HEK293 (cell line): ENCODE results near the gene SETD7.
A peak's percentile ranks its signal among the peaks of the same experiment; 100 is the strongest.

Experiments used
- CTCF ChIA-PET: fragments of 350-600 bp; formaldehyde crosslinking; extraction: SDS; loops from one replicate; lab custom pipeline; 2021; ENCODE audit warnings: antibody characterized with exemption; lab: Yijun Ruan, JAX
- POLR2A ChIA-PET: fragments of 300-600 bp; formaldehyde crosslinking; extraction: SDS; loops from one replicate; lab custom pipeline; 2020; ENCODE audit warnings: antibody characterized with exemption, inconsistent platforms; lab: Yijun Ruan, JAX
- H3K27ac ChIP-seq: fragments of 200-500 bp; sonication (Bioruptor generic); 2 replicates; pipeline ENCODE4 v1.5.1; 2014; ENCODE audit warnings: low read depth, low read length, control low read depth, inconsistent platforms; ENCODE audit errors: extremely low read depth
- H3K36me3 ChIP-seq, 2 experiments: fragments of 200-500 bp in 1 of 2; sonication (Bioruptor generic) in 1 of 2; 1 replicate in 1 of 2; 2 replicates in 1 of 2; pipeline ENCODE4 v1.5.1; 2014 to 2017; ENCODE audit warnings: inconsistent platforms in 2 of 2, low read length in 2 of 2; ENCODE audit not compliant: control insufficient read depth in 2 of 2, insufficient read depth in 1 of 2
- H3K4me1 ChIP-seq: fragments of 200-500 bp; sonication (Bioruptor generic); 2 replicates; pipeline ENCODE4 v1.5.1; 2014; ENCODE audit warnings: mild to moderate bottlenecking, low read length, inconsistent platforms; ENCODE audit not compliant: control insufficient read depth, insufficient read depth
- H3K4me3 ChIP-seq: 2 replicates; pipeline ENCODE4 v1.5.1; 2011; ENCODE audit warnings: low read depth, mild to moderate bottlenecking, control low read depth, low read length, moderate library complexity
- H3K9me3 ChIP-seq: fragments of 200-500 bp; sonication (Bioruptor generic); 2 replicates; pipeline ENCODE4 v1.5.1; 2014; ENCODE audit warnings: low read depth, low read length, inconsistent platforms; ENCODE audit not compliant: control insufficient read depth, insufficient read depth
- FEZF1 ChIP-seq: fragments of 450-650 bp; formaldehyde crosslinking; IDR thresholded peaks from 2 replicates; pipeline ENCODE4 v1.5.1; 2016; ENCODE audit warnings: missing biosample characterization, missing genetic modification characterization
- GLI2 ChIP-seq: fragments of 450-650 bp; formaldehyde crosslinking; IDR thresholded peaks from 2 replicates; pipeline ENCODE4; 2017; ENCODE audit warnings: missing biosample characterization, missing genetic modification characterization, low read depth, borderline replicate concordance
- GLI4 ChIP-seq: fragments of 450-650 bp; formaldehyde crosslinking; IDR thresholded peaks from 2 replicates; pipeline ENCODE4 v1.5.1; 2016; ENCODE audit warnings: missing biosample characterization, missing genetic modification characterization
- KLF7 ChIP-seq: fragments of 450-650 bp; formaldehyde crosslinking; IDR thresholded peaks from 2 replicates; pipeline ENCODE4 v1.5.1; 2016; ENCODE audit warnings: missing biosample characterization, missing genetic modification characterization, borderline replicate concordance
- OSR2 ChIP-seq: fragments of 450-650 bp; formaldehyde crosslinking; IDR thresholded peaks from 2 replicates; pipeline ENCODE4 v1.5.1; 2016; ENCODE audit warnings: missing biosample characterization, missing genetic modification characterization
- SALL2 ChIP-seq: fragments of 450-650 bp; formaldehyde crosslinking; IDR thresholded peaks from 2 replicates; pipeline ENCODE4 v1.5.0; 2017; ENCODE audit warnings: missing biosample characterization, mild to moderate bottlenecking, missing genetic modification characterization, borderline replicate concordance
- SETDB1 ChIP-seq: IDR thresholded peaks from one replicate; pipeline ENCODE4 v1.6.1; 2017; ENCODE audit warnings: mild to moderate bottlenecking, low read length, moderate library complexity, mixed read lengths; ENCODE audit not compliant: insufficient read length
- TRIM28 ChIP-seq: IDR thresholded peaks from 2 replicates; pipeline ENCODE4 v1.6.1; 2011; ENCODE audit warnings: low read length, control low read depth, borderline replicate concordance
- ZNF121 ChIP-seq: fragments of 450-650 bp; formaldehyde crosslinking; IDR thresholded peaks from 2 replicates; pipeline ENCODE4 v1.5.1; 2016; ENCODE audit warnings: missing biosample characterization, missing genetic modification characterization
- ZNF133 ChIP-seq: fragments of 450-650 bp; formaldehyde crosslinking; IDR thresholded peaks from 2 replicates; pipeline ENCODE4 v1.5.1; 2016; ENCODE audit warnings: missing biosample characterization, missing genetic modification characterization
- ZNF16 ChIP-seq: fragments of 450-650 bp; formaldehyde crosslinking; IDR thresholded peaks from 2 replicates; pipeline ENCODE4 v1.5.1; 2016; ENCODE audit warnings: low read depth, missing biosample characterization, missing genetic modification characterization
- ZNF214 ChIP-seq: fragments of 450-650 bp; formaldehyde crosslinking; IDR thresholded peaks from 2 replicates; pipeline ENCODE4 v1.5.1; 2017; ENCODE audit warnings: missing biosample characterization, mild to moderate bottlenecking, missing genetic modification characterization, borderline replicate concordance
- ZNF248 ChIP-seq: fragments of 450-650 bp; formaldehyde crosslinking; IDR thresholded peaks from 2 replicates; pipeline ENCODE4 v1.5.1; 2017; ENCODE audit warnings: missing biosample characterization, missing genetic modification characterization
- ZNF274 ChIP-seq, 2 experiments: fragments of 200-500 bp in 1 of 2; fragments of 450-650 bp in 1 of 2; sonication (Bioruptor generic) in 1 of 2; formaldehyde crosslinking in 1 of 2; IDR thresholded peaks; 2 replicates each; pipeline versions ENCODE4 v1.5.1 to v1.6.1; 2014 to 2016; ENCODE audit warnings: borderline replicate concordance in 1 of 2, inconsistent platforms in 1 of 2, low read length in 1 of 2, missing biosample characterization in 1 of 2, missing genetic modification characterization in 1 of 2
- ZNF354C ChIP-seq: fragments of 450-650 bp; formaldehyde crosslinking; IDR thresholded peaks from 2 replicates; pipeline ENCODE4 v1.5.1; 2016; ENCODE audit warnings: missing biosample characterization, missing genetic modification characterization, low read depth, borderline replicate concordance
- ZNF37A ChIP-seq: fragments of 450-650 bp; IDR thresholded peaks from 2 replicates; pipeline ENCODE4 v1.5.1; 2018; ENCODE audit warnings: missing biosample characterization, missing genetic modification characterization
- ZNF423 ChIP-seq: fragments of 450-650 bp; formaldehyde crosslinking; IDR thresholded peaks from 2 replicates; pipeline ENCODE4 v1.5.1; 2016; ENCODE audit warnings: missing biosample characterization, missing genetic modification characterization
- ZNF548 ChIP-seq: fragments of 450-650 bp; formaldehyde crosslinking; IDR thresholded peaks from 2 replicates; pipeline ENCODE4 v1.5.1; 2016; ENCODE audit warnings: missing biosample characterization, missing genetic modification characterization
- ZNF561 ChIP-seq: fragments of 450-650 bp; IDR thresholded peaks from 2 replicates; pipeline ENCODE4 v1.5.1; 2018; ENCODE audit warnings: missing biosample characterization, missing genetic modification characterization, borderline replicate concordance
- ZNF596 ChIP-seq: fragments of 450-650 bp; IDR thresholded peaks from 2 replicates; pipeline ENCODE4 v1.5.0; 2018; ENCODE audit warnings: missing biosample characterization, mild to moderate bottlenecking, missing genetic modification characterization, moderate library complexity
- ZNF600 ChIP-seq: fragments of 450-650 bp; formaldehyde crosslinking; IDR thresholded peaks from 2 replicates; pipeline ENCODE4 v1.5.1; 2016; ENCODE audit warnings: missing biosample characterization, missing genetic modification characterization
- ZNF610 ChIP-seq: fragments of 450-650 bp; formaldehyde crosslinking; IDR thresholded peaks from 2 replicates; pipeline ENCODE4 v1.5.1; 2016; ENCODE audit warnings: missing biosample characterization, missing genetic modification characterization, borderline replicate concordance
- ZNF660 ChIP-seq: fragments of 450-650 bp; IDR thresholded peaks from 2 replicates; pipeline ENCODE4 v1.5.1; 2018; ENCODE audit warnings: missing biosample characterization, mild to moderate bottlenecking, missing genetic modification characterization
- ZNF707 ChIP-seq: fragments of 450-650 bp; formaldehyde crosslinking; IDR thresholded peaks from 2 replicates; pipeline ENCODE4 v1.5.1; 2016; ENCODE audit warnings: missing biosample characterization, missing genetic modification characterization
- ZNF791 ChIP-seq: fragments of 450-650 bp; formaldehyde crosslinking; IDR thresholded peaks from 2 replicates; pipeline ENCODE4 v1.5.1; 2016; ENCODE audit warnings: missing biosample characterization, missing genetic modification characterization
- ZSCAN30 ChIP-seq: fragments of 450-650 bp; IDR thresholded peaks from 2 replicates; pipeline ENCODE4 v1.5.1; 2018; ENCODE audit warnings: missing biosample characterization, mild to moderate bottlenecking, missing genetic modification characterization, moderate library complexity
- TF ChIP-seq, protein P1 (sequence below): fragments of 450-650 bp; formaldehyde crosslinking; IDR thresholded peaks from 2 replicates; pipeline ENCODE4 v1.5.1; 2017; ENCODE audit warnings: missing biosample characterization, mild to moderate bottlenecking, missing genetic modification characterization, moderate library complexity
- TF ChIP-seq, protein P2 (sequence below): fragments of 450-650 bp; formaldehyde crosslinking; IDR thresholded peaks from 2 replicates; pipeline ENCODE4 v1.5.1; 2016; ENCODE audit warnings: missing biosample characterization, missing genetic modification characterization, low read depth
- TF ChIP-seq, protein P3 (sequence below): fragments of 450-650 bp; formaldehyde crosslinking; IDR thresholded peaks from 2 replicates; pipeline ENCODE4 v1.5.0; 2017; ENCODE audit warnings: missing biosample characterization, missing genetic modification characterization, borderline replicate concordance

The SETD7 gene

DNA sequence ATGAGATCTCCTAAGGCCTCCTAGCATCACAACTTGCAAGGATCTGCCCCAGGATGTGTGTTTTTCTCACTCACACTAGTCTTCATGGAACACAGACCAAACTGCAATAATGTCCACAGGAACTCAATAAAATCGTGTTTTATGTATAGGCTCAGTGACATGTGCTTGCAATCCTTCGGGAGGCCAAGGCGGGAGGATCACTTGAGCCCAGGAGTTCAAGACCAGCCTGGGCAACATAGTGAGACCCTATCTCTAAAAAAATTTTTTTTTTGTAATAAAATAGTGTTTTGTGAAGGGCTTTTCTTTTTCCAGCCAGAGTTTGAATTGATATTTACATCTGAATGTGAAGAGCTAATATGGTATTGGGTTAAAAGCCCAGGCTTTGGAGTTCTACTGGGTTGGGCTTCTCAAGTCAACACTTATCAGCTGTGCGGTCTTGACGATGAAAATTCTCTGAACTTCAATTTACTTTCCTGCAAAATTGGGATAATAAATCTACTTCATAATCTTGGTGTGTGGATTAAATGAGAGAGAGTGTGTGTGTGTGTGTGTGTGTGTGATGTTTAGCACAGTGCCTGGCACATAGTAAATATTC lies 38.7 kb upstream of the SETD7 start:
- Histone ChIP-seq H3K36me3 (no peaks in the 10 kb centered on the region), H3K4me3 (no peak overlapping the region), H3K9me3 (no peaks in the 10 kb centered on the region), H3K4me1 (no peaks in the 10 kb centered on the region), H3K27ac (no peak overlapping the region)
- ChIA-PET CTCF (interaction anchor here (0.9 to 1.2 kb wide), 4 partner anchors 9 to 440 kb away, joined by 3 to 8 read pairs (median 4); no protein-coding TSS in a partner anchor), POLR2A (interaction anchor here (0.5 kb wide), 1 partner anchor 40 kb away, joined by 3 read pairs; no protein-coding TSS in a partner anchor)
- TF ChIP-seq ZNF600 (tag by site-specific recombination), result no peak
- TF ChIP-seq, protein P1, sequence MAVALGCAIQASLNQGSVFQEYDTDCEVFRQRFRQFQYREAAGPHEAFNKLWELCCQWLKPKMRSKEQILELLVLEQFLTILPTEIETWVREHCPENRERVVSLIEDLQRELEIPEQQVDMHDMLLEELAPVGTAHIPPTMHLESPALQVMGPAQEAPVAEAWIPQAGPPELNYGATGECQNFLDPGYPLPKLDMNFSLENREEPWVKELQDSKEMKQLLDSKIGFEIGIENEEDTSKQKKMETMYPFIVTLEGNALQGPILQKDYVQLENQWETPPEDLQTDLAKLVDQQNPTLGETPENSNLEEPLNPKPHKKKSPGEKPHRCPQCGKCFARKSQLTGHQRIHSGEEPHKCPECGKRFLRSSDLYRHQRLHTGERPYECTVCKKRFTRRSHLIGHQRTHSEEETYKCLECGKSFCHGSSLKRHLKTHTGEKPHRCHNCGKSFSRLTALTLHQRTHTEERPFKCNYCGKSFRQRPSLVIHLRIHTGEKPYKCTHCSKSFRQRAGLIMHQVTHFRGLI (tag by site-specific recombination), result peak; percentile 98
- TF ChIP-seq ZNF561 (tag by site-specific recombination), result no peak
- TF ChIP-seq ZNF660 (tag by site-specific recombination), result no peak
- peak; percentile 64 for TF ChIP-seq ZNF121 (tag by site-specific recombination)
- no peak for TF ChIP-seq ZNF610
- no peak for TF ChIP-seq KLF7 (tag by site-specific recombination)
- TF ChIP-seq GLI2 (tag by site-specific recombination), result no peak
- no peak for TF ChIP-seq ZNF707
- no peak for TF ChIP-seq ZNF548 (tag by site-specific recombination)
- no peak for TF ChIP-seq ZNF133 (tag by site-specific recombination)

DNA sequence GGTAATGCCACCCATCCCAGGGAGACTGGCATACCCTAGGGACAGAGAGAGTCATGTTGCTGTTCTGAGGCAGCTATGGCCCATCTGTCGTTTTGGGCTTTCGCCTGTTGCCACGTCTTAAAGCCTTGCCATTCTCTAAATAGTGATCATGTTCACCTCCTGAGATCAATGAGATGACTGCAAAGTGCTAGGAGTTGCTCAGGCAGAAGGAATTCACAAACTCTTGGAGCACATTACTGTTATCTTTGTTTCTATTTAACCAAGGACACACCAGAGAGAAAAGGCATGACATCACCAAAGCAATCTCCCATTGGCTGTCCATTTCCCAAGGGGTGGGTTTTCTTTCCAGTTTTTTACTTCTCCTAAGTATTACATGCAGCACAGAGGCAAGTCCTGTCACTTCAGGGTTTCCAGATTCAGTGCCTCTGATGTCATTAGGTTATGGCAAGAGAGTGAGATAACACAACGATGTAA lies 37.1 kb upstream of the SETD7 start:
- no peak overlapping the region for H3K27ac ChIP-seq
- POLR2A ChIA-PET, result no interaction called here
- no peaks in the 10 kb centered on the region for H3K4me1 ChIP-seq
- H3K9me3 ChIP-seq, result no peaks in the 10 kb centered on the region
- no peaks in the 10 kb centered on the region for H3K36me3 ChIP-seq
- no peak overlapping the region for H3K4me3 ChIP-seq
- CTCF ChIA-PET, result interaction anchor here (0.6 to 1.3 kb wide), 2 partner anchors 26 to 63 kb away, joined by 3 to 6 read pairs; no protein-coding TSS in a partner anchor
- TF ChIP-seq ZNF423 (tag by site-specific recombination), result no peak
- peak; percentile 79 for TF ChIP-seq FEZF1
- TF ChIP-seq ZSCAN30, result no peak
- TF ChIP-seq SETDB1, result no peak
- no peak for TF ChIP-seq ZNF274 (IDR thresholded peaks at IDR 0.05; ENCODE audit: low read length)
- no peak for TF ChIP-seq ZNF274 (tag by site-specific recombination; IDR thresholded peaks at IDR 0.05; ENCODE audit: borderline replicate concordance)
- no peak for TF ChIP-seq ZNF791 (tag by site-specific recombination)
- no peak for TF ChIP-seq ZNF214 (tag by site-specific recombination)
- no peak for TF ChIP-seq ZNF561 (tag by site-specific recombination)
- no peak for TF ChIP-seq SALL2
- peak; percentile 67 for TF ChIP-seq ZNF600 (tag by site-specific recombination)
- TF ChIP-seq, protein P2, sequence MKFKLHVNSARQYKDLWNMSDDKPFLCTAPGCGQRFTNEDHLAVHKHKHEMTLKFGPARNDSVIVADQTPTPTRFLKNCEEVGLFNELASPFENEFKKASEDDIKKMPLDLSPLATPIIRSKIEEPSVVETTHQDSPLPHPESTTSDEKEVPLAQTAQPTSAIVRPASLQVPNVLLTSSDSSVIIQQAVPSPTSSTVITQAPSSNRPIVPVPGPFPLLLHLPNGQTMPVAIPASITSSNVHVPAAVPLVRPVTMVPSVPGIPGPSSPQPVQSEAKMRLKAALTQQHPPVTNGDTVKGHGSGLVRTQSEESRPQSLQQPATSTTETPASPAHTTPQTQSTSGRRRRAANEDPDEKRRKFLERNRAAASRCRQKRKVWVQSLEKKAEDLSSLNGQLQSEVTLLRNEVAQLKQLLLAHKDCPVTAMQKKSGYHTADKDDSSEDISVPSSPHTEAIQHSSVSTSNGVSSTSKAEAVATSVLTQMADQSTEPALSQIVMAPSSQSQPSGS, result peak; percentile 96
- TF ChIP-seq, protein P3, sequence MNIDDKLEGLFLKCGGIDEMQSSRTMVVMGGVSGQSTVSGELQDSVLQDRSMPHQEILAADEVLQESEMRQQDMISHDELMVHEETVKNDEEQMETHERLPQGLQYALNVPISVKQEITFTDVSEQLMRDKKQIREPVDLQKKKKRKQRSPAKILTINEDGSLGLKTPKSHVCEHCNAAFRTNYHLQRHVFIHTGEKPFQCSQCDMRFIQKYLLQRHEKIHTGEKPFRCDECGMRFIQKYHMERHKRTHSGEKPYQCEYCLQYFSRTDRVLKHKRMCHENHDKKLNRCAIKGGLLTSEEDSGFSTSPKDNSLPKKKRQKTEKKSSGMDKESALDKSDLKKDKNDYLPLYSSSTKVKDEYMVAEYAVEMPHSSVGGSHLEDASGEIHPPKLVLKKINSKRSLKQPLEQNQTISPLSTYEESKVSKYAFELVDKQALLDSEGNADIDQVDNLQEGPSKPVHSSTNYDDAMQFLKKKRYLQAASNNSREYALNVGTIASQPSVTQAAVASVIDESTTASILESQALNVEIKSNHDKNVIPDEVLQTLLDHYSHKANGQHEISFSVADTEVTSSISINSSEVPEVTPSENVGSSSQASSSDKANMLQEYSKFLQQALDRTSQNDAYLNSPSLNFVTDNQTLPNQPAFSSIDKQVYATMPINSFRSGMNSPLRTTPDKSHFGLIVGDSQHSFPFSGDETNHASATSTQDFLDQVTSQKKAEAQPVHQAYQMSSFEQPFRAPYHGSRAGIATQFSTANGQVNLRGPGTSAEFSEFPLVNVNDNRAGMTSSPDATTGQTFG (tag by site-specific recombination), result no peak
- no peak for TF ChIP-seq GLI4
- TF ChIP-seq ZNF37A (tag by site-specific recombination), result no peak
- 0 out of 2 replicates have a peak, but pooled peaks have one; percentile 3 for TF ChIP-seq GLI2 (tag by site-specific recombination)
- peak; percentile 29; the same call in 1 of the 2 replicates for TF ChIP-seq OSR2
- TF ChIP-seq ZNF354C (tag by site-specific recombination), result no peak
- no peak for TF ChIP-seq ZNF248 (tag by site-specific recombination)
- TF ChIP-seq ZNF16 (tag by site-specific recombination), result no peak
- TF ChIP-seq TRIM28, result peak; percentile 74; the same call in 1 of the 2 replicates
- TF ChIP-seq ZNF596 (tag by site-specific recombination), result no peak
